KMS-11 (cell line): ENCODE measurements around the gene ARL5A.

Source experiments
- H2AFZ ChIP-seq: fragments of 200-600 bp; sonication (generic); 2 replicates; pipeline ENCODE4 v1.6.1; 2016; ENCODE audit warnings: antibody characterized with exemption, mixed run types, low read depth
- H3K27ac ChIP-seq: fragments of 200-600 bp; sonication (generic); 2 replicates; pipeline ENCODE4 v1.6.1; 2016; ENCODE audit warnings: mild to moderate bottlenecking, mixed run types
- H3K27me3 ChIP-seq: fragments of 200-600 bp; sonication (generic); 2 replicates; pipeline ENCODE4 v1.6.1; 2017; ENCODE audit warnings: mild to moderate bottlenecking, low read depth, mixed run types, moderate library complexity; ENCODE audit not compliant: insufficient read depth
- H3K36me3 ChIP-seq: fragments of 200-600 bp; sonication (generic); 2 replicates; pipeline ENCODE4 v1.6.1; 2017; ENCODE audit warnings: mild to moderate bottlenecking, mixed run types; ENCODE audit not compliant: insufficient read depth
- H3K4me1 ChIP-seq: fragments of 200-600 bp; sonication (generic); 2 replicates; pipeline ENCODE4 v1.6.1; 2016; ENCODE audit warnings: mild to moderate bottlenecking, low read depth, mixed run types; ENCODE audit not compliant: poor library complexity, severe bottlenecking
- H3K4me2 ChIP-seq: fragments of 200-600 bp; sonication (generic); 2 replicates; pipeline ENCODE4 v1.7.0; 2016; ENCODE audit warnings: mild to moderate bottlenecking, mixed run types
- H3K4me3 ChIP-seq: fragments of 200-600 bp; sonication (generic); IDR thresholded peaks from 2 replicates; pipeline ENCODE4 v1.6.1; 2017; ENCODE audit warnings: low read depth, low read length, mixed read lengths; ENCODE audit not compliant: insufficient read depth
- H3K79me2 ChIP-seq: fragments of 200-600 bp; sonication (generic); 2 replicates; pipeline ENCODE4 v1.6.1; 2016; ENCODE audit warnings: low read depth, mixed run types; ENCODE audit not compliant: insufficient read depth
- H3K9ac ChIP-seq: fragments of 200-600 bp; sonication (generic); 2 replicates; pipeline ENCODE4 v1.6.1; 2016; ENCODE audit warnings: mild to moderate bottlenecking, mixed run types
- H4K20me1 ChIP-seq: fragments of 200-600 bp; sonication (generic); 2 replicates; pipeline ENCODE4 v1.6.1; 2016; ENCODE audit warnings: mild to moderate bottlenecking, mixed run types; ENCODE audit not compliant: insufficient read depth
- TF ChIP-seq, protein P1 (sequence below): fragments of 200-600 bp; sonication (generic); conservative IDR thresholded peaks from 2 replicates; pipeline ENCODE4 v1.6.1; 2017; ENCODE audit warnings: low read depth, mild to moderate bottlenecking, antibody characterized with exemption, low read length, moderate library complexity, mixed read lengths

Gene ARL5A

DNA sequence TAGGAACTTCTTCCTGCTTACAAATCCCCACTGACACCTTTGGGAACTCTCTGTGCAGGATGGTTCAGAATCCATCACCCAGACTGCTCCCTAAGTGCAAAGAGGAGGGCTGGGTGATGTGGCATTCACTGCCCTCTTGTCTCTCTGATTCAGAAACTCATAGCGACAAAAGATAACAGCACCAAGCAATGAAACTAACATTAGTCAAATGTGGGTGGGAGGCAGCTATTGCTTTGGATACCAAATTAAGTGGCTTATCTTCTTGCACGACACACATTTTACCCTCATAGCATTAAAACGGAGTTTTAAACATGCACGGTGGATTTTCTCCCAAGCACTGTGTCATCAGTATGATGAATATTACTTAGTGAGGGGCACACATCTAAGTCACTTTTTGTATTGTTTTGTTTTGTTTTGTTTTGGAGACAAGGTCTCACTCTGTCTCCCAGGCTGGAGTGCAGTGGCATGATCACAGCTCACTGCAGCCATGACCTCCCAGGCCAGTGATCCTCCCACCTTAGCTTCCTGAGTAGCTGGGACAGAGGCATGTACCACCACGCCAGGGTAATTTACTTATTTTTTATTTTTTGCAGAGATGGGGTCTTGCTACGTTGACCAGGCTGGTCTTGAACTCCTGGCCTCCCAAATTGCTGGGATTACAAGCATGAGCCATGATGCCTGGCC is 53.0 kb downstream of the ARL5A start:
- H3K4me2 ChIP-seq = no peak overlapping the region
- H2AFZ ChIP-seq = no peak overlapping the region
- no peaks in the 10 kb centered on the region for H3K27me3 ChIP-seq
- H3K27ac ChIP-seq = no peak overlapping the region
- TF ChIP-seq, protein P1, sequence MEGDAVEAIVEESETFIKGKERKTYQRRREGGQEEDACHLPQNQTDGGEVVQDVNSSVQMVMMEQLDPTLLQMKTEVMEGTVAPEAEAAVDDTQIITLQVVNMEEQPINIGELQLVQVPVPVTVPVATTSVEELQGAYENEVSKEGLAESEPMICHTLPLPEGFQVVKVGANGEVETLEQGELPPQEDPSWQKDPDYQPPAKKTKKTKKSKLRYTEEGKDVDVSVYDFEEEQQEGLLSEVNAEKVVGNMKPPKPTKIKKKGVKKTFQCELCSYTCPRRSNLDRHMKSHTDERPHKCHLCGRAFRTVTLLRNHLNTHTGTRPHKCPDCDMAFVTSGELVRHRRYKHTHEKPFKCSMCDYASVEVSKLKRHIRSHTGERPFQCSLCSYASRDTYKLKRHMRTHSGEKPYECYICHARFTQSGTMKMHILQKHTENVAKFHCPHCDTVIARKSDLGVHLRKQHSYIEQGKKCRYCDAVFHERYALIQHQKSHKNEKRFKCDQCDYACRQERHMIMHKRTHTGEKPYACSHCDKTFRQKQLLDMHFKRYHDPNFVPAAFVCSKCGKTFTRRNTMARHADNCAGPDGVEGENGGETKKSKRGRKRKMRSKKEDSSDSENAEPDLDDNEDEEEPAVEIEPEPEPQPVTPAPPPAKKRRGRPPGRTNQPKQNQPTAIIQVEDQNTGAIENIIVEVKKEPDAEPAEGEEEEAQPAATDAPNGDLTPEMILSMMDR = no peak
- no peaks in the 10 kb centered on the region for H4K20me1 ChIP-seq
- H3K9ac ChIP-seq = no peak overlapping the region
- H3K36me3 ChIP-seq = no peaks in the 10 kb centered on the region
- no peaks in the 10 kb centered on the region for H3K79me2 ChIP-seq
- H3K4me1 ChIP-seq = no peaks in the 10 kb centered on the region
- no peak overlapping the region for H3K4me3 ChIP-seq

DNA sequence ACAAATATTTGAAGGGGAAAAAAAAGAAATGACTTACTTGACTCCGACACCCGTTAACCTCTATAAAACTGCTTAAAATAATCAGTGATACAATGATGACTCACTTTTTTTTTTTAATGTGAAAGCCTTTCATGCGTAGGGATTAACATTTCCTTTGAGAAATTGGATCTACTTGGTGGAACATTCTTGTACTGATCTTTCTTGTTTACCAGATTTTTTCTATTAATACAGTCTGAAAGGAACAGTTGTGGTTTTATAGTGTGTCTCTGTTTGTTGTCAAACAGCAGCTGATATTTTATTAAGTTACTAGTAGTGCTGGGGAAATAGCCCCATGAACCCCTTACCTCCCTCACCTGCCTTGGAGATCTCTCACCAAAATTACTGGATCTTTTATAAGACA is 53.7 kb downstream of the ARL5A start:
- H3K27me3 ChIP-seq = no peaks in the 10 kb centered on the region
- no peak overlapping the region for H2AFZ ChIP-seq
- no peaks in the 10 kb centered on the region for H3K79me2 ChIP-seq
- no peak overlapping the region for H3K4me2 ChIP-seq
- no peak overlapping the region for H3K4me3 ChIP-seq
- no peak overlapping the region for H3K27ac ChIP-seq
- no peaks in the 10 kb centered on the region for H3K4me1 ChIP-seq
- no peaks in the 10 kb centered on the region for H3K36me3 ChIP-seq
- TF ChIP-seq, protein P1 = no peak
- no peak overlapping the region for H3K9ac ChIP-seq
- H4K20me1 ChIP-seq = no peaks in the 10 kb centered on the region

DNA sequence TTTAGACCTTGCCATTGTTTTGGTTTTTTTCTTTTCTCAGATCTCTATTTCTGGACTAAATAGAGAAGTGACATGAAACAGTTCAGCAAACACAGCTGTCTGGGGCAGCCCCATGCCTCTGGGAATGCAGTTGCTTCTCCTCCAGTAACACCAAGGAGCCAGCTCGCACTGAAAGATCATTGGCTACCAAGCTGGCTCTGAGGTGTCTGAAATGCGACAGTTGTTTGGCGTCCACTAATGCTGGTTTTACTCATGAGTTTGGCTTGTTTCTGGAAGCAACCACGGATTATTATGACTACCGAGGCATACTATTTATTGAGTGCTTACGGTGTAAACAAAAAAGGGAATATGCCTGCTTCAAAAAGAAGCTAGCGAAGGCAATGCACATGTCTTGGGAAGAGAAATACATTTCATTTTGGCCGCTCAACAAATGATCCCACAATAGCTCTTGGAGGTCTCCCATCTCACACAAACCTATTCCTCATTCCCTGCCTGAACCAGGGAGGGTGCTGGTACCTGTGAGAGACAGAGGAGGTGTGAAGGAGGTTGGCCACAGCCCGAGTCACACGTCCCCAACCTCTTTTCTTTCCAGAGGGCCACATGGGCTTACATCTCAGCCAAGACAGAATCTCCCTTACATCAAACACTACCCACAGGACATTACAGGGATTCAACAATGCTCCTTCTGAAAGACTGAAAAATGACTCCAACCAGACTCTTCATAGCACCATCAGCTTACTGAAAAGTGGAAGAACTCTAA is 56.4 kb downstream of the ARL5A start:
- Histone ChIP-seq H3K4me1 (no peaks in the 10 kb centered on the region), H2AFZ (no peak overlapping the region), H3K4me3 (no peak overlapping the region), H3K27ac (no peak overlapping the region), H3K36me3 (no peaks in the 10 kb centered on the region), H3K79me2 (no peaks in the 10 kb centered on the region), H4K20me1 (no peaks in the 10 kb centered on the region), H3K27me3 (no peaks in the 10 kb centered on the region), H3K9ac (no peak overlapping the region), H3K4me2 (no peak overlapping the region)
- TF ChIP-seq, protein P1 = no peak

DNA sequence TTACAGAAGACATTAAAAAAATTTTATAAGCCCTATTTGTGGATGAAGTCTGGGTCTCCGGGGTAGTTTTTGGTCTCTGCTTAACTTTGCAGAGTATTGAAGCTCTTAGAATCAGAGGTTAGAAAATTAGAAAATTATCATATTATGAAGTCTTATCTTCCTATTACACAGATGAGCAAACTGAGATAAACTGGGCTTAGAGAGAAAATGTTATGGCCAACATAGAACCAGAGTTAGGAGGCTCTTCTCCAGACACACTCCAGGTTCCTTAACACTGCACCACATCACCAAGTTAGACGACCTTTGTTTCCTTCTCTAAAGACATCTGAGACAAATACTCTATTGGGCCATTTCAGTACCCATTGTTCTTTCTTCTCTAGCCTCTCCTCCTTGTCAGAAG is 57.2 kb downstream of the ARL5A start:
- Histone ChIP-seq H3K27me3 (no peaks in the 10 kb centered on the region), H2AFZ (no peak overlapping the region), H4K20me1 (no peaks in the 10 kb centered on the region), H3K4me1 (no peaks in the 10 kb centered on the region), H3K79me2 (no peaks in the 10 kb centered on the region), H3K4me2 (no peak overlapping the region), H3K9ac (no peak overlapping the region), H3K36me3 (no peaks in the 10 kb centered on the region), H3K27ac (no peak overlapping the region), H3K4me3 (no peak overlapping the region)
- TF ChIP-seq, protein P1 = no peak
